WTC11 (cell line): ENCODE results near the gene DNAAF5.

Experiments
- AFF4 ChIP-seq: sonication (generic); formaldehyde crosslinking; IDR thresholded peaks from 2 replicates; pipeline ENCODE4 v1.8.1; 2023; ENCODE audit warnings: mild to moderate bottlenecking, missing genetic modification reagents, borderline replicate concordance
- ARID4B ChIP-seq: sonication (generic); formaldehyde crosslinking; IDR thresholded peaks from 2 replicates; pipeline ENCODE4 v1.8.0; 2023; ENCODE audit warnings: missing genetic modification reagents, mild to moderate bottlenecking, borderline replicate concordance
- ATF6 ChIP-seq: sonication (generic); formaldehyde crosslinking; IDR thresholded peaks from 2 replicates; pipeline ENCODE4 v1.8.1; 2023; ENCODE audit warnings: mild to moderate bottlenecking, missing genetic modification reagents
- CREB1 ChIP-seq: sonication (generic); formaldehyde crosslinking; IDR thresholded peaks from 2 replicates; pipeline ENCODE4 v1.8.0; 2023; ENCODE audit warnings: mild to moderate bottlenecking, missing genetic modification reagents
- E2F4 ChIP-seq: sonication (generic); formaldehyde crosslinking; IDR thresholded peaks from 2 replicates; pipeline ENCODE4 v1.8.1; 2022; ENCODE audit warnings: low read depth, mild to moderate bottlenecking, moderate library complexity, missing genetic modification reagents, borderline replicate concordance
- FOXP4 ChIP-seq: sonication (generic); formaldehyde crosslinking; IDR thresholded peaks from 2 replicates; pipeline ENCODE4 v1.8.0; 2022; ENCODE audit warnings: mild to moderate bottlenecking, missing genetic modification reagents
- NFYB ChIP-seq: sonication (generic); formaldehyde crosslinking; conservative IDR thresholded peaks from 2 replicates; pipeline ENCODE4 v1.8.0; 2022; ENCODE audit warnings: low read depth, missing genetic modification reagents
- NR2C2 ChIP-seq: sonication (generic); formaldehyde crosslinking; IDR thresholded peaks from 2 replicates; pipeline ENCODE4 v1.8.0; 2022; ENCODE audit warnings: mild to moderate bottlenecking, missing genetic modification reagents
- SP1 ChIP-seq: sonication (generic); formaldehyde crosslinking; conservative IDR thresholded peaks from 2 replicates; pipeline ENCODE4 v1.8.1; 2022; ENCODE audit warnings: missing genetic modification reagents
- TF ChIP-seq, protein P1 (sequence below): fragments of 200-600 bp; IDR thresholded peaks from 2 replicates; pipeline ENCODE4 v1.8.0; 2022; ENCODE audit warnings: antibody characterized with exemption
- TF ChIP-seq, protein P2 (sequence below): sonication (generic); formaldehyde crosslinking; IDR thresholded peaks from 2 replicates; pipeline ENCODE4 v1.8.1; 2023; ENCODE audit warnings: mild to moderate bottlenecking, missing genetic modification reagents, moderate library complexity
- TF ChIP-seq, protein P3 (sequence below): sonication (generic); formaldehyde crosslinking; IDR thresholded peaks from 2 replicates; pipeline ENCODE4 v1.8.1; 2022; ENCODE audit warnings: low read depth, missing genetic modification reagents, borderline replicate concordance
- TF ChIP-seq, protein P4 (sequence below): sonication (generic); formaldehyde crosslinking; IDR thresholded peaks from 2 replicates; pipeline ENCODE4 v1.8.0; 2022; ENCODE audit warnings: mild to moderate bottlenecking, missing genetic modification reagents

GRCh38 chr7:805261-805660 is 78.8 kb downstream of the DNAAF5 start:
- TF ChIP-seq, protein P1, sequence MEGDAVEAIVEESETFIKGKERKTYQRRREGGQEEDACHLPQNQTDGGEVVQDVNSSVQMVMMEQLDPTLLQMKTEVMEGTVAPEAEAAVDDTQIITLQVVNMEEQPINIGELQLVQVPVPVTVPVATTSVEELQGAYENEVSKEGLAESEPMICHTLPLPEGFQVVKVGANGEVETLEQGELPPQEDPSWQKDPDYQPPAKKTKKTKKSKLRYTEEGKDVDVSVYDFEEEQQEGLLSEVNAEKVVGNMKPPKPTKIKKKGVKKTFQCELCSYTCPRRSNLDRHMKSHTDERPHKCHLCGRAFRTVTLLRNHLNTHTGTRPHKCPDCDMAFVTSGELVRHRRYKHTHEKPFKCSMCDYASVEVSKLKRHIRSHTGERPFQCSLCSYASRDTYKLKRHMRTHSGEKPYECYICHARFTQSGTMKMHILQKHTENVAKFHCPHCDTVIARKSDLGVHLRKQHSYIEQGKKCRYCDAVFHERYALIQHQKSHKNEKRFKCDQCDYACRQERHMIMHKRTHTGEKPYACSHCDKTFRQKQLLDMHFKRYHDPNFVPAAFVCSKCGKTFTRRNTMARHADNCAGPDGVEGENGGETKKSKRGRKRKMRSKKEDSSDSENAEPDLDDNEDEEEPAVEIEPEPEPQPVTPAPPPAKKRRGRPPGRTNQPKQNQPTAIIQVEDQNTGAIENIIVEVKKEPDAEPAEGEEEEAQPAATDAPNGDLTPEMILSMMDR, result no peak
- TF ChIP-seq, protein P2, sequence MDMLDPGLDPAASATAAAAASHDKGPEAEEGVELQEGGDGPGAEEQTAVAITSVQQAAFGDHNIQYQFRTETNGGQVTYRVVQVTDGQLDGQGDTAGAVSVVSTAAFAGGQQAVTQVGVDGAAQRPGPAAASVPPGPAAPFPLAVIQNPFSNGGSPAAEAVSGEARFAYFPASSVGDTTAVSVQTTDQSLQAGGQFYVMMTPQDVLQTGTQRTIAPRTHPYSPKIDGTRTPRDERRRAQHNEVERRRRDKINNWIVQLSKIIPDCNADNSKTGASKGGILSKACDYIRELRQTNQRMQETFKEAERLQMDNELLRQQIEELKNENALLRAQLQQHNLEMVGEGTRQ (CRISPR knock-in tag), result no peak
- no peak for TF ChIP-seq E2F4 (CRISPR knock-in tag)
- no peak for TF ChIP-seq AFF4 (CRISPR knock-in tag)
- TF ChIP-seq, protein P3, sequence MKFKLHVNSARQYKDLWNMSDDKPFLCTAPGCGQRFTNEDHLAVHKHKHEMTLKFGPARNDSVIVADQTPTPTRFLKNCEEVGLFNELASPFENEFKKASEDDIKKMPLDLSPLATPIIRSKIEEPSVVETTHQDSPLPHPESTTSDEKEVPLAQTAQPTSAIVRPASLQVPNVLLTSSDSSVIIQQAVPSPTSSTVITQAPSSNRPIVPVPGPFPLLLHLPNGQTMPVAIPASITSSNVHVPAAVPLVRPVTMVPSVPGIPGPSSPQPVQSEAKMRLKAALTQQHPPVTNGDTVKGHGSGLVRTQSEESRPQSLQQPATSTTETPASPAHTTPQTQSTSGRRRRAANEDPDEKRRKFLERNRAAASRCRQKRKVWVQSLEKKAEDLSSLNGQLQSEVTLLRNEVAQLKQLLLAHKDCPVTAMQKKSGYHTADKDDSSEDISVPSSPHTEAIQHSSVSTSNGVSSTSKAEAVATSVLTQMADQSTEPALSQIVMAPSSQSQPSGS, result no peak
- no peak for TF ChIP-seq NR2C2 (CRISPR knock-in tag)
- no peak for TF ChIP-seq ATF6
- no peak for TF ChIP-seq NFYB (CRISPR knock-in tag)
- TF ChIP-seq FOXP4, result no peak
- no peak for TF ChIP-seq CREB1 (CRISPR knock-in tag)
- no peak for TF ChIP-seq ARID4B (CRISPR knock-in tag)
- TF ChIP-seq SP1, result no peak
- TF ChIP-seq, protein P4, sequence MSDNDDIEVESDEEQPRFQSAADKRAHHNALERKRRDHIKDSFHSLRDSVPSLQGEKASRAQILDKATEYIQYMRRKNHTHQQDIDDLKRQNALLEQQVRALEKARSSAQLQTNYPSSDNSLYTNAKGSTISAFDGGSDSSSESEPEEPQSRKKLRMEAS (CRISPR knock-in tag), result no peak
